BLaER1 (cell line): Measurements from ENCODE around the gene ST8SIA1.
A peak's percentile ranks its signal among the peaks of the same experiment; 100 is the strongest.

Source experiments
- H3K27ac ChIP-seq: shearing (Covaris generic); formaldehyde crosslinking; 2 replicates; pipeline ENCODE4 v1.8.1; 2022
- H3K27me3 ChIP-seq: shearing (Covaris generic); formaldehyde crosslinking; 2 replicates; pipeline ENCODE4 v1.8.1; 2022
- H3K36me3 ChIP-seq: shearing (Covaris generic); formaldehyde crosslinking; 2 replicates; pipeline ENCODE4 v1.8.1; 2022
- H3K4me1 ChIP-seq: shearing (Covaris generic); formaldehyde crosslinking; 2 replicates; pipeline ENCODE4 v1.8.1; 2022
- H3K4me2 ChIP-seq: shearing (Covaris generic); formaldehyde crosslinking; 2 replicates; pipeline ENCODE4 v1.8.1; 2022
- H3K4me3 ChIP-seq: shearing (Covaris generic); formaldehyde crosslinking; 2 replicates; pipeline ENCODE4 v1.8.1; 2022
- H3K9ac ChIP-seq: shearing (Covaris generic); formaldehyde crosslinking; 2 replicates; pipeline ENCODE4 v1.8.1; 2022
- H3K9me3 ChIP-seq: shearing (Covaris generic); formaldehyde crosslinking; 2 replicates; pipeline ENCODE4 v1.8.1; 2022
- H4K20me1 ChIP-seq: shearing (Covaris generic); formaldehyde crosslinking; 2 replicates; pipeline ENCODE4 v1.8.1; 2022
- Cebpa-rat ChIP-seq: shearing (Covaris generic); IDR thresholded peaks from 2 replicates; pipeline ENCODE4 v1.8.1; 2022

ST8SIA1 gene

GRCh38 chr12:22252057-22252456 lies 82.5 kb downstream of the ST8SIA1 start:
- Histone ChIP-seq H3K9me3 (no peaks in the 10 kb centered on the region), H3K36me3 (no peaks in the 10 kb centered on the region)
- no peak for TF ChIP-seq Cebpa-rat

GRCh38 chr12:22250762-22251161 lies 83.7 kb downstream of the ST8SIA1 start:
- peak; percentile 73 for TF ChIP-seq Cebpa-rat
- peaks cover 5% of the 10 kb centered on the region; the same call in 1 of the 2 replicates for H4K20me1 ChIP-seq
- no peak overlapping the region for H3K9ac ChIP-seq
- H3K4me1 ChIP-seq: peaks cover 18% of the 10 kb centered on the region
- no peaks in the 10 kb centered on the region for H3K36me3 ChIP-seq
- H3K27me3 ChIP-seq: peaks cover 52% of the 10 kb centered on the region
- H3K27ac ChIP-seq: no peak overlapping the region
- H3K9me3 ChIP-seq: no peaks in the 10 kb centered on the region
- peak overlapping the region; percentile 50 for H3K4me2 ChIP-seq
- no peak overlapping the region for H3K4me3 ChIP-seq

More at GRCh38 chr12:22252057-22252456, 82.5 kb downstream of the ST8SIA1 start:
- peaks cover 5% of the 10 kb centered on the region; the same call in 1 of the 2 replicates for H4K20me1 ChIP-seq
- H3K9ac ChIP-seq: no peak overlapping the region
- H3K27me3 ChIP-seq: peaks cover 58% of the 10 kb centered on the region
- H3K4me2 ChIP-seq: no peak overlapping the region
- H3K4me1 ChIP-seq: peaks cover 14% of the 10 kb centered on the region
- H3K4me3 ChIP-seq: no peak overlapping the region
- H3K27ac ChIP-seq: no peak overlapping the region

GRCh38 chr12:22248571-22249115 lies 85.9 kb downstream of the ST8SIA1 start:
- H3K9ac ChIP-seq: no peak overlapping the region
- TF ChIP-seq Cebpa-rat: no peak
- no peaks in the 10 kb centered on the region for H3K9me3 ChIP-seq
- peaks cover 36% of the 10 kb centered on the region for H3K27me3 ChIP-seq
- H3K4me2 ChIP-seq: no peak overlapping the region
- no peaks in the 10 kb centered on the region for H3K36me3 ChIP-seq
- H4K20me1 ChIP-seq: peaks cover 5% of the 10 kb centered on the region; the same call in 1 of the 2 replicates
- H3K27ac ChIP-seq: no peak overlapping the region
- no peak overlapping the region for H3K4me3 ChIP-seq
- peaks cover 18% of the 10 kb centered on the region for H3K4me1 ChIP-seq

- Histone ChIP-seq H3K27me3 (peaks cover 30% of the 10 kb centered on the region), H3K4me3 (no peak overlapping the region), H3K4me1 (peaks cover 18% of the 10 kb centered on the region), H3K27ac (no peak overlapping the region), H3K9ac (no peak overlapping the region), H3K4me2 (no peak overlapping the region), H4K20me1 (peaks cover under 1% of the 10 kb centered on the region; the same call in 1 of the 2 replicates), H3K9me3 (no peaks in the 10 kb centered on the region), H3K36me3 (no peaks in the 10 kb centered on the region)
- TF ChIP-seq Cebpa-rat: no peak
These were observed 86.4 kb downstream of the ST8SIA1 start for GRCh38 chr12:22248121-22248520.

GRCh38 chr12:22246217-22246846 lies 88.2 kb downstream of the ST8SIA1 start:
- H3K9ac ChIP-seq: no peak overlapping the region
- H3K4me1 ChIP-seq: peaks cover 15% of the 10 kb centered on the region
- no peak overlapping the region for H3K27ac ChIP-seq
- H3K4me3 ChIP-seq: no peak overlapping the region
- TF ChIP-seq Cebpa-rat: no peak
- peaks cover 15% of the 10 kb centered on the region; the same call in 1 of the 2 replicates for H3K27me3 ChIP-seq
- no peaks in the 10 kb centered on the region for H3K9me3 ChIP-seq
- H3K4me2 ChIP-seq: no peak overlapping the region
- H4K20me1 ChIP-seq: no peaks in the 10 kb centered on the region
- H3K36me3 ChIP-seq: no peaks in the 10 kb centered on the region

- peaks cover 4% of the 10 kb centered on the region; the same call in 1 of the 2 replicates for H3K4me1 ChIP-seq
- TF ChIP-seq Cebpa-rat: no peak
- H3K27me3 ChIP-seq: no peaks in the 10 kb centered on the region
- H3K27ac ChIP-seq: no peak overlapping the region
- H4K20me1 ChIP-seq: no peaks in the 10 kb centered on the region
- H3K9ac ChIP-seq: no peak overlapping the region
- no peak overlapping the region for H3K4me3 ChIP-seq
- no peaks in the 10 kb centered on the region for H3K9me3 ChIP-seq
- no peak overlapping the region for H3K4me2 ChIP-seq
- H3K36me3 ChIP-seq: no peaks in the 10 kb centered on the region
These were observed 91.8 kb downstream of the ST8SIA1 start for GRCh38 chr12:22242726-22243125.

GRCh38 chr12:22238211-22238610 lies 96.3 kb downstream of the ST8SIA1 start:
- no peak overlapping the region for H3K4me3 ChIP-seq

GRCh38 chr12:22234561-22234960 lies 99.9 kb downstream of the ST8SIA1 start:
- Histone ChIP-seq H3K4me2 (no peak overlapping the region), H3K36me3 (no peaks in the 10 kb centered on the region), H3K9me3 (no peaks in the 10 kb centered on the region), H3K9ac (no peak overlapping the region), H3K27me3 (no peaks in the 10 kb centered on the region), H3K27ac (no peak overlapping the region), H3K4me1 (no peaks in the 10 kb centered on the region), H3K4me3 (no peak overlapping the region), H4K20me1 (no peaks in the 10 kb centered on the region)
- no peak for TF ChIP-seq Cebpa-rat

More at GRCh38 chr12:22238211-22238610, 96.3 kb downstream of the ST8SIA1 start:
- no peak overlapping the region for H3K4me2 ChIP-seq
- TF ChIP-seq Cebpa-rat: no peak
- H4K20me1 ChIP-seq: no peaks in the 10 kb centered on the region
- H3K27me3 ChIP-seq: no peaks in the 10 kb centered on the region
- H3K36me3 ChIP-seq: no peaks in the 10 kb centered on the region
- H3K9me3 ChIP-seq: no peaks in the 10 kb centered on the region
- no peak overlapping the region for H3K9ac ChIP-seq
- H3K27ac ChIP-seq: no peak overlapping the region
- H3K4me1 ChIP-seq: no peaks in the 10 kb centered on the region

GRCh38 chr12:22231836-22232235 lies 102.7 kb downstream of the ST8SIA1 start:
- H3K27me3 ChIP-seq: no peaks in the 10 kb centered on the region
- no peaks in the 10 kb centered on the region for H4K20me1 ChIP-seq
- H3K36me3 ChIP-seq: no peaks in the 10 kb centered on the region
- H3K9ac ChIP-seq: no peak overlapping the region
- H3K4me3 ChIP-seq: no peak overlapping the region
- no peaks in the 10 kb centered on the region for H3K9me3 ChIP-seq
- H3K27ac ChIP-seq: no peak overlapping the region
- no peak for TF ChIP-seq Cebpa-rat
- H3K4me1 ChIP-seq: no peaks in the 10 kb centered on the region
- no peak overlapping the region for H3K4me2 ChIP-seq

- no peak overlapping the region for H3K4me3 ChIP-seq
- no peaks in the 10 kb centered on the region for H3K36me3 ChIP-seq
- no peak overlapping the region for H3K9ac ChIP-seq
- no peaks in the 10 kb centered on the region for H3K27me3 ChIP-seq
- H3K4me2 ChIP-seq: no peak overlapping the region
- H3K9me3 ChIP-seq: no peaks in the 10 kb centered on the region
- no peak overlapping the region for H3K27ac ChIP-seq
- H3K4me1 ChIP-seq: no peaks in the 10 kb centered on the region
- TF ChIP-seq Cebpa-rat: no peak
- no peaks in the 10 kb centered on the region for H4K20me1 ChIP-seq
These were observed 103.4 kb downstream of the ST8SIA1 start for GRCh38 chr12:22231078-22231477.
